GM12865 (cell line): ENCODE data around the gene DIP2C.

Experiments used
- DNase-seq: peaks from one replicate; pipeline ENCODE4 v3.0.0; 2010; ENCODE audit warnings: low read depth
- H3K4me3 ChIP-seq: 2 replicates; pipeline ENCODE4 v1.5.1; 2011; ENCODE audit warnings: mild to moderate bottlenecking, low read depth, low read length, control low read depth
- TF ChIP-seq, protein P1 (sequence below): IDR thresholded peaks from 2 replicates; pipeline ENCODE4 v1.5.1; 2011; ENCODE audit warnings: low read length, control low read depth, low read depth, inconsistent platforms; ENCODE audit not compliant: insufficient read depth; ENCODE audit errors: missing control alignments

DIP2C gene

DNA sequence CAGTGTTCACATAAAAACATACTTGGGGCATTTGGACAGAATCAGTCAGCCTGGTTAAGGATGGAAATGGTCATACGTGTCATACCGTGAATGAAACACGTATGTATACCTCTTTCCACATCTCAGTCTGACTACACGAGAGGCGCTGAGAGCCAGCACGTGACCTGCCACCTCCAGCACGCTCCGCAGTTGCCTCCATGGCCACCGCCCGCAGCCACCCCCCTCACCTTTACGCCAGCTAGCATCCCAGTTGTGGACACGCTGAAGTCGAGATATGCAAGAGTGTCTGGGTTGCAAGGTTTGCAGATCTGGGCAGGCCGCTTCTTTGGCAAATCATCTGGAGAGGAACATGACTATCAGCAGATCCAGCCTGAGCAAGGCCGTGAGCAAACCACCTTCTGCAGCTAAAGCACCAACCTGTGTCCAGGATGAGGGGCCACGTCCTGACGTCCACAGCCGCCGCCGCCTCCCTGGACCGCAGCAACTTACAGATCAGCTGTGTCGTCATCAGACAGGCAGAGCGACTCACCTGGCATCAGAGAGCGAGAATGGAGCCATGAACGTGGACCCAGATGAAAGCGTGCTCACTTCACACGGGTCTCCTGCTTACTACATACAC is 344.8 kb downstream of the DIP2C start:
- no peak for DNase-seq
- TF ChIP-seq, protein P1, sequence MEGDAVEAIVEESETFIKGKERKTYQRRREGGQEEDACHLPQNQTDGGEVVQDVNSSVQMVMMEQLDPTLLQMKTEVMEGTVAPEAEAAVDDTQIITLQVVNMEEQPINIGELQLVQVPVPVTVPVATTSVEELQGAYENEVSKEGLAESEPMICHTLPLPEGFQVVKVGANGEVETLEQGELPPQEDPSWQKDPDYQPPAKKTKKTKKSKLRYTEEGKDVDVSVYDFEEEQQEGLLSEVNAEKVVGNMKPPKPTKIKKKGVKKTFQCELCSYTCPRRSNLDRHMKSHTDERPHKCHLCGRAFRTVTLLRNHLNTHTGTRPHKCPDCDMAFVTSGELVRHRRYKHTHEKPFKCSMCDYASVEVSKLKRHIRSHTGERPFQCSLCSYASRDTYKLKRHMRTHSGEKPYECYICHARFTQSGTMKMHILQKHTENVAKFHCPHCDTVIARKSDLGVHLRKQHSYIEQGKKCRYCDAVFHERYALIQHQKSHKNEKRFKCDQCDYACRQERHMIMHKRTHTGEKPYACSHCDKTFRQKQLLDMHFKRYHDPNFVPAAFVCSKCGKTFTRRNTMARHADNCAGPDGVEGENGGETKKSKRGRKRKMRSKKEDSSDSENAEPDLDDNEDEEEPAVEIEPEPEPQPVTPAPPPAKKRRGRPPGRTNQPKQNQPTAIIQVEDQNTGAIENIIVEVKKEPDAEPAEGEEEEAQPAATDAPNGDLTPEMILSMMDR, result no peak
- no peak overlapping the region for H3K4me3 ChIP-seq

DNA sequence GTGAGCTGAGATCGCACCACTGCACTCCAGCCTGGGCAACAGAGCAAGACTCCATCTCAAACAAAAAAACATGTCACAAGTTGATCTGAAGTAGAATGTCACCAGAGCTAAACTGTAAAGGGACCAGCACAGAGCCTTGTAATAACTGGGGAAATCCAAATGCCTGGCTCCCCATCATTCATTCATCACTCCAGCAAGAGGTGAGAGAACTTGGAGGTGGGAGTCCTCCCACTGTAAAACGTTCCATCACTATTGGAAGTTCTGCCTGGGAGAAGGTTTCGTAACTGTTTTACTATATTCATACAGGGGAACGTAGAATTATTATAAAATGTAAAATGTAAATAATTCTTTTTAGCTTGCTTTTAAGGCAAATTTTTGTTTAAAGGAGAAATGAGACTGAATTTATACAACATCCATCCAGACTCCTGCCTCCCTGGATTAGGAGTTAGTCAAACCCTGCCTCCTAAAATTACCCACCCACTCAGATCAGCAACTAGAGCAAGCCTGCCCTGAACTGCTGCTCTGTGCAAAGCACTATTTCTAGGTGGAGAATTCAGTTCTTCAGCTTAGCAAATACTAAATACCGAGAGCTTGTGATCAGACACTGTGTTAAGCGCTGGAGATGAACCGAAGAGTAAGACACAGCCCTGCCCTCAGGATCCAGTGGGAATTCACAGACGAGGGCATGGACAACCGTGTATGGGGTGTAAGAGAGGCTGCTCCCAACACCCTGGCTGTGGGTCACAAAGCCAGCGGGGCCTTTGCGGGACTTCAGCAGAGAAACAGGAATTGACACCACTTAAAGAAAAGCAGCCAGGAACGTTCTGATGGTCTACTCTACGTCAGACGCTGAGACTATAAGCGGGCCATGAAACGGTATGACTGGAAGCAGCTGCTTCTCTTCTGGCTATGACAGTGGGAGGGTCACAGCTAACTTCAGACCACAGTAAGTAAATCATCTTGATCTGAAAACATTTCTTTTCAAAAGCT is 345.9 kb downstream of the DIP2C start:
- TF ChIP-seq, protein P1, result no peak
- no peak overlapping the region for H3K4me3 ChIP-seq
- no peak for DNase-seq

DNA sequence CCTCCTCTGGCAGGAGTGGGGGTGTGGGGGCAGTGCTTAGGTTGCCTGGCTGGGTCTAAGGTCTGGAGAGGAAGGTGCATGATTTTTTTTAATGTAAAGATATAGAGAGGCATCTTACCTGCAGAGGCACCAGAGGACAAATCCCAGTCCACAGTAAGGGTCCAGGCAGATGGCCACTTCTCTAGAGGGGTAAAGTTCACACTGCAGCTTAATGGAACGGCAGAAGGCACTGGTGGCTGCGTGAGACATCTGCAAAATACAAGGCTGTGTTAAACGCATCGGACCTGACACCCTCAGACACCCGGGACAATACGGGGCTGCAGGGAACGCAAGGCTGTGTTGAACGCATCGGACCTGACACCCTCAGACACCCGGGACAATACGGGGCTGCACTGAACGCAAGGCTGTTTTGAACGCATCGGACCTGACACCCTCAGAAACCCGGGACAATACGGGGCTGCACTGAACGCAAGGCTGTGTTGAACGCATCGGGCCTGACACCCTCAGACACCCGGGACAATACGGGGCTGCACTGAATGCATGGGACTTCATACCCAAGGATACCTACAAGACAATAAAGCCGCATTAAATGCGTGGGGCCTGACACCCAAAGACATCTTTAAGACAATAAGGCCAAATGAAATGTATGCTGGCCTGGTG is 348.3 kb downstream of the DIP2C start:
- no peak for DNase-seq
- no peak overlapping the region for H3K4me3 ChIP-seq
- TF ChIP-seq, protein P1, result no peak

DNA sequence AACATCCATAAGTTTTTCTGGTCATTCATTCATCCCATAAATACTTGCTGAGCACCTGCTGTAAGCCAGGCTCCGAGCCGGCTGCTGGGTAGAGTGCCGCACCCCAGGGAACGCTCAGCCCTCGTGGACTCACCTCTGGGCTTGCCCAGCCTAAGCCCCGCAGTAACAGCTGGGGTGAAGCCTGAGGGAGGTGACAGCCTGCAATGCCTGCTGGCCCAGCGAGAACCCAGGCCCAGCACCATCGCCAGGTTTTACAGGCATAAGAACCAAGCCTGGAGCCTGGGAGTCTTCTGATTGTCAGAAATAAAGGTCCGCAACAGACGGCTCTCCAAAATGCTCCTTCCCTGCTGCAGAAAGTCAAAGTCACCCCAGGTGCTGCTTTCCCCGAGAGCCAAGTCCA is 348.8 kb downstream of the DIP2C start:
- DNase-seq, result no peak
- H3K4me3 ChIP-seq, result no peak overlapping the region
- TF ChIP-seq, protein P1, result no peak

DNA sequence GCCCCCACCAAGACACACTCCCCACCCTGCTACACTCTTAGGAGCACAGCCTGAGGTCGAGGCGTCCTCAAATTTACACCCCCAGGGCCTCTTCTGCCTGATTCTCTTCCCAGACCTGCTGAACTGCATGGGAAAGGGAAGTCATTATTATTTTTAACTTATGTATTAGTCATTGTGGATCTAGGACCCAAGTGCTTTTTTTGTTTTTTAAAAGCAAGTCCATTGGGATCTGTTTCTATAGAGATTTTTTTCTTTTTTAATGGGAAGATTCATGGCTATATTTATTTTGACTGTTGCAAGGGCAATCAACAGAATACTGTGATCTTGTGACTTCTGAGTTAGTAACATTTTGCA is 350.5 kb downstream of the DIP2C start:
- H3K4me3 ChIP-seq, result no peak overlapping the region
- no peak for DNase-seq
- TF ChIP-seq, protein P1, result no peak

DNA sequence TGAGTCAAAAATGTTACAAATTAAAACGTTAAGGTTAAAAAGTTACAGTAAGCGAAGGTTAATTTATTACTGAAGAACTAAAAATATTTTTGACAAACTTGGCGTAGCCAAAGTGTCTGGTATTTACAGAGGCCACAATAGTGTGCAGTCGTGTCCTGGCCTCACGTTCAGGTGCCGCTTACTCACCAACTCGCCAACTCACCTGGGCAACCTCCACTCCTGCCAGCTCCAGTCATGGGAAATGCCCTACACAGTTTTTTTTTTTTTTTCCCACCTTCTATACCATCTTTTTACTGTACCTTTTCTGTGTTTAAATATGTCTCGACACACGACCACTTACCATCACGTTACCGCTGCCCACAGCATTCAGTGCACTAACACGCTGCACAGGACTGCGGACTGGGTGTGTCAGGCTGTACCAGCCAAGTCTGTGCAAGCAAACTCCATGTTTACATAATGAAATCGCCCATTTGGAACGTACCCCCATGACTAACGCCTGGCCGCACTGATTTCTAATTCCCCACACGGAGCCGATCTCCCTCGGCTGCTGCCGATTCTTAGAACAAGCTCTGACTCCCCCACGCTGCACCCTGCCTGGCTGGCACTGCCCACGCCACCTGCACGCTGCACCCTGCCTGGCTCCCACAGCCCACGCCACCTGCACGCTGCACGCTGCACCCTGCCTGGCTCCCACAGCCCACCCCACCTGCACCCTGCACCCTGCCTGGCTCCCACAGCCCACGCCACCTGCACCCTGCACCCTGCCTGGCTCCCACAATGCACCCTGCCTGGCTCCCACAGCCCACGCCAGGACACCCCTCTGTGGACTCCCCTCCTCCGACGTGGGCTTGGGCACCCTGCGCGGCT is 351.1 kb downstream of the DIP2C start:
- TF ChIP-seq, protein P1, result no peak
- H3K4me3 ChIP-seq, result no peak overlapping the region
- DNase-seq, result no peak
